Measurements from ENCODE around the gene TP53TG5. TPM values are rescaled to one million over a fixed set of nuclear protein-coding genes. Genes with fewer than 3 reads are reported as not detected.
A peak's percentile ranks its signal among the peaks of the same experiment; 100 is the strongest.

Gene TP53TG5
- total and polyA plus RNA-seq, 2 of the 8 experiments (the other 6 are each of a cell fraction or from before 2014, with no cell fraction given), result not detected

DNA sequence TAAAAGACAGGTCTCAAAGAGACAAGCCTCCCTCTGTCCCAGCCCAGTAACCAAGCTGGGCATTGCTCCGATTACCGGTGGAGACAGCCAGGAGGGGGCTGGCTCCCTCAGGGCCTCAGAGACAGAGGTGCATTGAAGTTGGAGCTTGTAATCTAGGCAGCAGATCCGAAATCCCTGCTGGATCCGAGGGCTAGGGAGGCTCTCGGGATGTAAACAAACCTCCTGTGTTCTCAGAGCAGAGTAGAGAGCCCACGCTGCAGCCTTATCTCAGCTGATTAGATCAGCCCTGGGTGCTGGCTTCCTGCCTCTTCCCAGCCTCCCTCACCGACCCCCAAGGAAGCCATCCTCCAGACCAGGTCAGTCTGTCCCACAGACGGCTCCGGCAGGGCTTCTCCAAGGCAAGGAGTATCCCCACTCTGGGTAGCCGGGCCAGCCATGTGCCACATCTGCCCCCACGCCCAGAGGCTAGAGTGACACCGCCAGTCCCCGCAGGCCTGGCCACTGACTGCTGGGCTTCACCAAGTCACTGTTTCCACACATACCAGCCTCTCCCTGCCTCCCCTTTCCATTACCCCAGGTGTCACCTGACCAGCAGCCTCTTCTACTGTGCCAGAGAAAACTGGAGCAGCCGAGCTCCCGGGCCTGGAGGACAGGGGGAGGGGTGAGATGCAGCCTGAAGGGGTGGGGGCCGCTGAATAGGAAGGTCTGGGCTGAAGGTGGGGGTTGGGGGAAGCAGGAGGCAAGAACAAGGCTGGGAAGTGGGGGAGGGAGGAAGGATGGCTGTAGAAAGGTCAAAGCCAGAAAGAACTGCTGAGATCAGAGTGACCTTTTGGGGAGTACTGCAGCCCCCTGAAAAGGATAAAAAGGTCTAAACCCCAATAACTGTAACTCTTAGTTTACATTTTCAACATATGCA, 35.9 kb downstream of the TP53TG5 start (continued):
- TF ChIP-seq RXRA (IDR thresholded peaks at IDR 0.05; ENCODE audit: insufficient read depth, low read depth, low read length), result no peak
- no peak for TF ChIP-seq CHD1 (IDR thresholded peaks at IDR 0.05; ENCODE audit: low read depth, low read length)
- no peak for TF ChIP-seq SP2 (IDR thresholded peaks at IDR 0.05; ENCODE audit: low read length)
- peak; percentile 40; the same call in 1 of the 2 replicates for TF ChIP-seq TBP (IDR thresholded peaks at IDR 0.05; ENCODE audit: low read depth, low read length)
- TF ChIP-seq HDAC2 (IDR thresholded peaks at IDR 0.05; ENCODE audit: borderline replicate concordance in 1 of 2, low read depth in 2 of 2, low read length in 2 of 2), result 0 out of 4 replicates have a peak, but pooled peaks have one; percentile 17 to 26
- TF ChIP-seq RAD21 (IDR thresholded peaks at IDR 0.05 in 1 of 2, conservative IDR thresholded peaks at IDR 0.05 in 1 of 2; ENCODE audit: low read depth in 2 of 2, low read length in 2 of 2), result 0 out of 4 replicates have a peak, but pooled peaks of 1 of the 2 experiments have one; percentile 7
- TF ChIP-seq SAP30 (IDR thresholded peaks at IDR 0.05; ENCODE audit: insufficient read depth, insufficient replicate concordance, low read length), result peak; percentile 52
- peak; percentile 80; the same call in 1 of the 2 replicates for TF ChIP-seq SP1 (IDR thresholded peaks at IDR 0.05; ENCODE audit: low read depth, low read length)
- TF ChIP-seq POLR2AphosphoS5 (IDR thresholded peaks at IDR 0.05; ENCODE audit: low read depth, low read length), result peak; percentile 48
- peak; percentile 42 for TF ChIP-seq TAF7 (optimal IDR thresholded peaks at IDR 0.05; ENCODE audit: borderline replicate concordance, low read depth, low read length)
- TF ChIP-seq RBBP5 (IDR thresholded peaks at IDR 0.05; ENCODE audit: borderline replicate concordance, low read depth, low read length), result no peak
- TF ChIP-seq TAF1 (IDR thresholded peaks at IDR 0.05; ENCODE audit: low read depth, low read length), result peak; percentile 62

Data from H1 (cell line).